ENCODE results near the gene MATN1. TPM values are rescaled to one million over a fixed set of nuclear protein-coding genes. Genes with fewer than 3 reads are reported as not detected.

Gene MATN1
- total and polyA plus RNA-seq, 2 of the 4 experiments (the other 2 are of a cell fraction), result 0.27 TPM; not detected in 1

GRCh38 chr1:30724175-30724574, 790 bp upstream of the MATN1 start:
- POLR2A ChIA-PET (ENCODE audit: unreplicated experiment), result no interaction called here
- Histone ChIP-seq H3K36me3 (ENCODE audit: control insufficient read depth, insufficient read depth, low read length) (no peaks in the 10 kb centered on the region), H3K9me3 (ENCODE audit: control insufficient read depth, insufficient read depth, low read length) (no peaks in the 10 kb centered on the region), H2AK5ac (ENCODE audit: low read depth, low read length) (no peak overlapping the region), H3K27ac (ENCODE audit: insufficient read depth, low read length) (no peak overlapping the region), H3K4me2 (ENCODE audit: low read depth, low read length) (no peak overlapping the region), H3K56ac (ENCODE audit: extremely low read depth, insufficient read depth, low read length) (no peak overlapping the region), H3K9me1 (ENCODE audit: insufficient read depth, low read length) (0 out of 2 replicates have a peak, but pooled peaks cover 2% of the 10 kb centered on the region), H2BK15ac (ENCODE audit: low read depth, low read length) (no peak overlapping the region), H3K9ac (ENCODE audit: low read depth, low read length) (no peak overlapping the region), H2AK9ac (replicated peaks; ENCODE audit: low read depth, low read length, poor library complexity) (no peak overlapping the region), H3K4me3 (ENCODE audit: insufficient read depth, low read depth, low read length) (no peak overlapping the region), H4K5ac (ENCODE audit: low read depth, low read length) (no peak overlapping the region), H2AFZ (replicated peaks; ENCODE audit: low read length, poor library complexity) (no peak overlapping the region), H3K27me3 (ENCODE audit: control insufficient read depth, insufficient read depth, low read length) (no peaks in the 10 kb centered on the region), H3K18ac (ENCODE audit: low read depth, low read length) (no peak overlapping the region), H2BK20ac (ENCODE audit: low read depth, low read length) (no peak overlapping the region), H4K91ac (ENCODE audit: insufficient read depth, low read depth, low read length) (no peak overlapping the region), H4K20me1 (ENCODE audit: insufficient read depth, low read length) (peaks cover 6% of the 10 kb centered on the region), H3K4ac (ENCODE audit: low read depth, low read length) (no peak overlapping the region), H4K8ac (ENCODE audit: low read depth in 2 of 2, low read length in 2 of 2) (no peak overlapping the region), H3K23ac (ENCODE audit: low read depth, low read length) (no peak overlapping the region), H2BK5ac (ENCODE audit: low read depth, low read length, poor library complexity, severe bottlenecking) (no peak overlapping the region), H3K14ac (replicated peaks; ENCODE audit: low read depth, low read length) (no peak overlapping the region), H3K4me1 (ENCODE audit: control insufficient read depth, insufficient read depth, low read length) (peaks cover 13% of the 10 kb centered on the region; the same call in 1 of the 2 replicates), H2BK120ac (ENCODE audit: low read depth, low read length) (no peak overlapping the region), H3K79me1 (ENCODE audit: low read depth in 1 of 2, low read length in 2 of 2) (peaks cover 0 to 3% of the 10 kb centered on the region in 2 experiments; a peak in 1 of 4 replicates)
- ATAC-seq (ENCODE audit: low read depth) (no peak), DNase-seq (no peak)
- intact Hi-C loops (cut with micrococcal nuclease) (no loop called here), dilution Hi-C loops (cut with HindIII; ENCODE audit: low sequenced_read_pairs, unreplicated experiment) (no loop called here), in situ Hi-C loops (cut with MboI; ENCODE audit: low sequenced_read_pairs) (loop anchor here (5.0 kb wide), 1 partner anchor 38 kb away; no protein-coding TSS in a partner anchor)
- CTCF ChIA-PET, result interaction anchor here (1.0 to 4.6 kb wide), 2 partner anchors 49 to 55 kb away, joined by 5 to 30 read pairs; no protein-coding TSS in a partner anchor
- TF ChIP-seq CTCF (conservative IDR thresholded peaks at IDR 0.05; ENCODE audit: low read depth, low read length) (peak; percentile 16; the same call in 1 of the 2 replicates), CHD1 (IDR thresholded peaks at IDR 0.05; ENCODE audit: low read depth, low read length) (no peak)
- no TSS peak for BruUV-seq (replicated peaks)
- 100% methylated on average over 1 of the region's 2 CpGs; no CpG with 5 or more reads in 1 of the 2 experiments for WGBS, 2 experiments (ENCODE audit: extremely low coverage in 2 of 2, insufficient read length in 1 of 2)

Measured in IMR-90 (cell line).